ENCODE data around the gene HSPA1A. TPM values are rescaled to one million over a fixed set of nuclear protein-coding genes. Genes with fewer than 3 reads are reported as not detected.

The HSPA1A gene
- total and polyA plus RNA-seq, 9 of the 15 experiments (the other 6 are each of a cell fraction or from before 2014, with no cell fraction given), result 2.2 to 273 (median 107) TPM

- TF ChIP-seq, protein P1, sequence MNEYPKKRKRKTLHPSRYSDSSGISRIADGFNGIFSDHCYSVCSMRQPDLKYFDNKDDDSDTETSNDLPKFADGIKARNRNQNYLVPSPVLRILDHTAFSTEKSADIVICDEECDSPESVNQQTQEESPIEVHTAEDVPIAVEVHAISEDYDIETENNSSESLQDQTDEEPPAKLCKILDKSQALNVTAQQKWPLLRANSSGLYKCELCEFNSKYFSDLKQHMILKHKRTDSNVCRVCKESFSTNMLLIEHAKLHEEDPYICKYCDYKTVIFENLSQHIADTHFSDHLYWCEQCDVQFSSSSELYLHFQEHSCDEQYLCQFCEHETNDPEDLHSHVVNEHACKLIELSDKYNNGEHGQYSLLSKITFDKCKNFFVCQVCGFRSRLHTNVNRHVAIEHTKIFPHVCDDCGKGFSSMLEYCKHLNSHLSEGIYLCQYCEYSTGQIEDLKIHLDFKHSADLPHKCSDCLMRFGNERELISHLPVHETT (CRISPR knock-in tag; conservative IDR thresholded peaks at IDR 0.05 in 1 of 2, IDR thresholded peaks at IDR 0.05 in 1 of 2), result peak in 1 of 2 experiments; percentile 89; a peak in 2 of 4 replicates
- TF ChIP-seq PHF21A (IDR thresholded peaks at IDR 0.05; ENCODE audit: borderline replicate concordance, low read depth), result peak; percentile 93
- peak; percentile 83 for TF ChIP-seq ZNF766 (CRISPR knock-in tag; conservative IDR thresholded peaks at IDR 0.05)
- TF ChIP-seq ZNF140 (CRISPR knock-in tag; IDR thresholded peaks at IDR 0.05), result no peak
- TF ChIP-seq PCBP1 (IDR thresholded peaks at IDR 0.05; ENCODE audit: low read depth, low read length, poor library complexity, severe bottlenecking), result peak; percentile 66
- TF ChIP-seq ZNF134 (CRISPR knock-in tag; conservative IDR thresholded peaks at IDR 0.05), result 0 out of 2 replicates have a peak, but pooled peaks have one; percentile 8
- peak; percentile 82 for TF ChIP-seq ZNF263 (CRISPR knock-in tag; IDR thresholded peaks at IDR 0.05; ENCODE audit: borderline replicate concordance)
- TF ChIP-seq, protein P2, sequence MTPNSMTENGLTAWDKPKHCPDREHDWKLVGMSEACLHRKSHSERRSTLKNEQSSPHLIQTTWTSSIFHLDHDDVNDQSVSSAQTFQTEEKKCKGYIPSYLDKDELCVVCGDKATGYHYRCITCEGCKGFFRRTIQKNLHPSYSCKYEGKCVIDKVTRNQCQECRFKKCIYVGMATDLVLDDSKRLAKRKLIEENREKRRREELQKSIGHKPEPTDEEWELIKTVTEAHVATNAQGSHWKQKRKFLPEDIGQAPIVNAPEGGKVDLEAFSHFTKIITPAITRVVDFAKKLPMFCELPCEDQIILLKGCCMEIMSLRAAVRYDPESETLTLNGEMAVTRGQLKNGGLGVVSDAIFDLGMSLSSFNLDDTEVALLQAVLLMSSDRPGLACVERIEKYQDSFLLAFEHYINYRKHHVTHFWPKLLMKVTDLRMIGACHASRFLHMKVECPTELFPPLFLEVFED (CRISPR knock-in tag; conservative IDR thresholded peaks at IDR 0.05), result 0 out of 2 replicates have a peak, but pooled peaks have one; percentile 14
- peak; percentile 83; the same call in 1 of the 2 replicates for TF ChIP-seq PHB (CRISPR knock-in tag; IDR thresholded peaks at IDR 0.05)
- peak; percentile 92; the same call in 1 of the 2 replicates for TF ChIP-seq POLR2AphosphoS2 (IDR thresholded peaks at IDR 0.05; ENCODE audit: low read length)
- TF ChIP-seq FOXK1 (CRISPR knock-in tag; IDR thresholded peaks at IDR 0.05; ENCODE audit: borderline replicate concordance), result 0 out of 2 replicates have a peak, but pooled peaks have one; percentile 79
- TF ChIP-seq ZFP30 (CRISPR knock-in tag; IDR thresholded peaks at IDR 0.05; ENCODE audit: borderline replicate concordance), result 0 out of 2 replicates have a peak, but pooled peaks have one; percentile 51
- 0 out of 2 replicates have a peak, but pooled peaks have one; percentile 12 for TF ChIP-seq MTA2 (IDR thresholded peaks at IDR 0.05; ENCODE audit: low read depth)
- no peak for TF ChIP-seq CBFA2T3 (IDR thresholded peaks at IDR 0.05)
- TF ChIP-seq GATAD2A (IDR thresholded peaks at IDR 0.05), result peak; percentile 92
- TF ChIP-seq, protein P3, sequence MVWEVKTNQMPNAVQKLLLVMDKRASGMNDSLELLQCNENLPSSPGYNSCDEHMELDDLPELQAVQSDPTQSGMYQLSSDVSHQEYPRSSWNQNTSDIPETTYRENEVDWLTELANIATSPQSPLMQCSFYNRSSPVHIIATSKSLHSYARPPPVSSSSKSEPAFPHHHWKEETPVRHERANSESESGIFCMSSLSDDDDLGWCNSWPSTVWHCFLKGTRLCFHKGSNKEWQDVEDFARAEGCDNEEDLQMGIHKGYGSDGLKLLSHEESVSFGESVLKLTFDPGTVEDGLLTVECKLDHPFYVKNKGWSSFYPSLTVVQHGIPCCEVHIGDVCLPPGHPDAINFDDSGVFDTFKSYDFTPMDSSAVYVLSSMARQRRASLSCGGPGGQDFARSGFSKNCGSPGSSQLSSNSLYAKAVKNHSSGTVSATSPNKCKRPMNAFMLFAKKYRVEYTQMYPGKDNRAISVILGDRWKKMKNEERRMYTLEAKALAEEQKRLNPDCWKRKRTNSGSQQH (CRISPR knock-in tag; IDR thresholded peaks at IDR 0.05), result 0 out of 2 replicates have a peak, but pooled peaks have one; percentile 36
- no peak for TF ChIP-seq NFIX (CRISPR knock-in tag; IDR thresholded peaks at IDR 0.05; ENCODE audit: low read depth)
- peak; percentile 45 for TF ChIP-seq DPF2 (IDR thresholded peaks at IDR 0.05)
- peak; percentile 63 for TF ChIP-seq GMEB1 (CRISPR knock-in tag; IDR thresholded peaks at IDR 0.05)
- peak; percentile 72 for TF ChIP-seq TAF7 (tag; IDR thresholded peaks at IDR 0.05)
- TF ChIP-seq NEUROD1 (IDR thresholded peaks at IDR 0.05; ENCODE audit: borderline replicate concordance, low read depth, low read length, partially characterized antibody), result peak; percentile 77
- peak; percentile 92 for TF ChIP-seq CC2D1A (IDR thresholded peaks at IDR 0.05)
- peak; percentile 66; the same call in 1 of the 2 replicates for TF ChIP-seq LEF1 (IDR thresholded peaks at IDR 0.05)
Observed at GRCh38 chr6:31806470-31807272, 8.7 kb upstream of the HSPA1A start, which contains the start of gene LSM2 (continued).
